MM.1S (cell line): ENCODE measurements around the gene PDLIM5.

Source experiments
- EZH2 ChIP-seq: fragments of 300-600 bp; sonication (generic); optimal IDR thresholded peaks from 2 replicates; pipeline ENCODE3; 2017; ENCODE audit warnings: low read depth, mild to moderate bottlenecking, antibody characterized with exemption, low read length, mixed read lengths
- TF ChIP-seq, protein P1 (sequence below): fragments of 300-600 bp; sonication (generic); IDR thresholded peaks from 2 replicates; pipeline ENCODE4 v1.5.1; 2016; ENCODE audit warnings: antibody characterized with exemption, low read length, mixed read lengths

DNA sequence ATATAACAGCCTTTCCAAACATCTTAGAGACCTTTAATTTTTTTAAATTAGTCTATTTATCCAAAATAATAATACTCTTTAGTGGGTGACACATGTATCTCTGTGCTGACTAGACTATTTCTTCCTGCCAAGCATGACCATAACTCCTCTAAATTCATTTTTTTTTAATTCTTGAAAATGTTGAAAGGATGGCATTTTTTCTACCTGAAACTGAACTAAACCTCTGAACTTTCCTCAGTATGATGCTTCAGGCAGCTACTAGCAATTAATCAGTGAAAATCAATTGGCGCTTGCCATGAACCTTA lies 42.4 kb upstream of the PDLIM5 start:
- TF ChIP-seq, protein P1, sequence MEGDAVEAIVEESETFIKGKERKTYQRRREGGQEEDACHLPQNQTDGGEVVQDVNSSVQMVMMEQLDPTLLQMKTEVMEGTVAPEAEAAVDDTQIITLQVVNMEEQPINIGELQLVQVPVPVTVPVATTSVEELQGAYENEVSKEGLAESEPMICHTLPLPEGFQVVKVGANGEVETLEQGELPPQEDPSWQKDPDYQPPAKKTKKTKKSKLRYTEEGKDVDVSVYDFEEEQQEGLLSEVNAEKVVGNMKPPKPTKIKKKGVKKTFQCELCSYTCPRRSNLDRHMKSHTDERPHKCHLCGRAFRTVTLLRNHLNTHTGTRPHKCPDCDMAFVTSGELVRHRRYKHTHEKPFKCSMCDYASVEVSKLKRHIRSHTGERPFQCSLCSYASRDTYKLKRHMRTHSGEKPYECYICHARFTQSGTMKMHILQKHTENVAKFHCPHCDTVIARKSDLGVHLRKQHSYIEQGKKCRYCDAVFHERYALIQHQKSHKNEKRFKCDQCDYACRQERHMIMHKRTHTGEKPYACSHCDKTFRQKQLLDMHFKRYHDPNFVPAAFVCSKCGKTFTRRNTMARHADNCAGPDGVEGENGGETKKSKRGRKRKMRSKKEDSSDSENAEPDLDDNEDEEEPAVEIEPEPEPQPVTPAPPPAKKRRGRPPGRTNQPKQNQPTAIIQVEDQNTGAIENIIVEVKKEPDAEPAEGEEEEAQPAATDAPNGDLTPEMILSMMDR: no peak
- TF ChIP-seq EZH2: no peak
